CD4-positive, alpha-beta T cell treated with Interleukin-10 for 1 hour (primary cell): Measurements from ENCODE around the gene SIGLEC14.
A peak's percentile ranks its signal among the peaks of the same experiment; 100 is the strongest.

Experiments
- DNase-seq: peaks from one replicate; pipeline ENCODE4 v3.0.0-alpha.2; 2020

The SIGLEC14 gene

GRCh38 chr19:51610576-51610975 lies 36.0 kb downstream of the SIGLEC14 start:
- no peak for DNase-seq

GRCh38 chr19:51607920-51608562 lies 38.6 kb downstream of the SIGLEC14 start:
- DNase-seq = peak; percentile 56

GRCh38 chr19:51607077-51607476 lies 39.5 kb downstream of the SIGLEC14 start:
- no peak for DNase-seq

GRCh38 chr19:51602189-51602854 lies 44.3 kb downstream of the SIGLEC14 start:
- no peak for DNase-seq

- no peak for DNase-seq
These were observed 45.6 kb downstream of the SIGLEC14 start for GRCh38 chr19:51600940-51601580.

GRCh38 chr19:51599084-51599483 lies 47.5 kb downstream of the SIGLEC14 start:
- no peak for DNase-seq

GRCh38 chr19:51598159-51598915 lies 48.3 kb downstream of the SIGLEC14 start:
- no peak for DNase-seq

- no peak for DNase-seq
These were observed 51.1 kb downstream of the SIGLEC14 start for GRCh38 chr19:51595190-51596175.

- DNase-seq = no peak
These were observed 51.9 kb downstream of the SIGLEC14 start for GRCh38 chr19:51594774-51595109.

GRCh38 chr19:51593969-51594773 lies 52.5 kb downstream of the SIGLEC14 start:
- peak; percentile 97 for DNase-seq

- DNase-seq = no peak
These were observed 53.3 kb downstream of the SIGLEC14 start for GRCh38 chr19:51593138-51593890.
